ENCODE measurements around the gene CCZ1B. TPM values are rescaled to one million over a fixed set of nuclear protein-coding genes. Genes with fewer than 3 reads are reported as not detected.
"Not testable (repeated sequence)": the region's sequence is repeated elsewhere in the genome, so short reads cannot be mapped to it uniquely, and the experiment has no call there.

The CCZ1B gene
- polyA plus RNA-seq, 1 of the 3 experiments (the other 2 are of a cell fraction), result 30.0 TPM

DNA sequence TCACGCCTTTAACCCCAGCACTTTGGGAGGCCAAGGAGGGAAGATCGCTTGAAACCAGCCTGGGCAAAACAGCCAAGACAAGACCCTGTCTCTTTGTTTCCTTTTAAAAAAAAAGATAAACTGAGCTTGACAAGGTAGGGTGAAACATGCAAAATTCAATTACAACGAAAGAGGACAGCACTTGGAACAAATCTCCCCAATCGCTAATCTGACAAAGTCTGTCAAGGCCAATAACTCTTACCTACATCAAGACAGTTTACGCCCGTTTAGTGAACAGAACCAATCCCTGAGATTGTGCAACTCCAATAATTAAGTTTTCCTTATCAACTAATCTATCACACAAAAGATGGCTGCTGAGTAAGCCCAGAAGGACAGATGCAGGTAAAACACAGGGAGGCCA, 4.5 kb downstream of the CCZ1B start:
- POLR2A ChIA-PET; H3K4me1 ChIP-seq (ENCODE audit: control insufficient read depth in 1 of 2, insufficient read depth in 2 of 2, low read depth in 1 of 2, low read length in 1 of 2); H3K4me2 ChIP-seq; H4K20me1 ChIP-seq (ENCODE audit: insufficient read depth); H2AFZ ChIP-seq (ENCODE audit: low read depth); H3K79me2 ChIP-seq (ENCODE audit: insufficient read depth); CTCF ChIA-PET; H3K9ac ChIP-seq; H3K9me2 ChIP-seq; H3K4me3 ChIP-seq (ENCODE audit: low read depth in 2 of 2, low read length in 1 of 2); H3K27me3 ChIP-seq (ENCODE audit: insufficient read depth); H3K27ac ChIP-seq (ENCODE audit: low read depth in 2 of 2, low read length in 1 of 2); H3K9me3 ChIP-seq; H3F3A ChIP-seq (replicated peaks; ENCODE audit: insufficient read depth); DNase-seq: not testable (repeated sequence)
- WGBS (ENCODE audit: low lambda C conversion rate), result 78% methylated on average over 6 of the region's 6 CpGs
- H3K36me3 ChIP-seq (replicated peaks in 1 of 2; ENCODE audit: control insufficient read depth in 1 of 2, insufficient read depth in 2 of 2, low read length in 1 of 2), result peaks cover 12 to 20% of the 10 kb centered on the region in 2 experiments

DNA sequence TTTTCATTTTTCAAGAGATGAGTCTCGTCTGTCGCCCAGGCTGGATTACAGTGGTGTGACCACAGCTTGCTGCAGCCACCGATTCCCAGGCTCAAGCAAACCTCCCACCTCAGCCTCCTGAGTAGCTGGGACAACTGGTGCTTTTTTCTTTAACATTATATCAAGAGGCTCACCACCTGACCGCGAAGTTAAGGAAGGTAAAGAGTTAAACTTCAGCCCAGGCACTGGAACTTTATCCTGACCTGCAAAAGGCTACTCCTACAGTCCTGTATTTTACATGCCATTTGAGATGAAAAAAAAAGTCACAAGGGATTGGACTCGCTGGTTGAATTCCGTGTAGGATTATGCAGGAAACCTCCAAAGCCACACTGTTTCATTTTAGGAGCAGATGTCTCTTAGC, 10.6 kb downstream of the CCZ1B start:
- H3K4me3 ChIP-seq (ENCODE audit: low read depth in 2 of 2, low read length in 1 of 2); H3K9me3 ChIP-seq; H3K9me2 ChIP-seq; H4K20me1 ChIP-seq (ENCODE audit: insufficient read depth); H3K4me2 ChIP-seq; H3K79me2 ChIP-seq (ENCODE audit: insufficient read depth); H3K4me1 ChIP-seq (ENCODE audit: control insufficient read depth in 1 of 2, insufficient read depth in 2 of 2, low read depth in 1 of 2, low read length in 1 of 2); POLR2A ChIA-PET; H2AFZ ChIP-seq (ENCODE audit: low read depth); H3K27me3 ChIP-seq (ENCODE audit: insufficient read depth); H3K9ac ChIP-seq; CTCF ChIA-PET; H3K27ac ChIP-seq (ENCODE audit: low read depth in 2 of 2, low read length in 1 of 2); H3F3A ChIP-seq (replicated peaks; ENCODE audit: insufficient read depth); DNase-seq: not testable (repeated sequence)
- peaks cover 10 to 14% of the 10 kb centered on the region in 2 experiments for H3K36me3 ChIP-seq (replicated peaks in 1 of 2; ENCODE audit: control insufficient read depth in 1 of 2, insufficient read depth in 2 of 2, low read length in 1 of 2)
- 97% methylated on average over 7 of the region's 7 CpGs for WGBS (ENCODE audit: low lambda C conversion rate)

GRCh38 chr7:6813011-6813410, 13.1 kb downstream of the CCZ1B start:
- DNase-seq; POLR2A ChIA-PET; H4K20me1 ChIP-seq (ENCODE audit: insufficient read depth); H3K36me3 ChIP-seq (replicated peaks in 1 of 2; ENCODE audit: control insufficient read depth in 1 of 2, insufficient read depth in 2 of 2, low read length in 1 of 2); H3K4me1 ChIP-seq (ENCODE audit: control insufficient read depth in 1 of 2, insufficient read depth in 2 of 2, low read depth in 1 of 2, low read length in 1 of 2); H3K9me3 ChIP-seq; H3K4me2 ChIP-seq; H3K9ac ChIP-seq; H3K9me2 ChIP-seq; H3K27me3 ChIP-seq (ENCODE audit: insufficient read depth); H2AFZ ChIP-seq (ENCODE audit: low read depth); CTCF ChIA-PET; H3F3A ChIP-seq (replicated peaks; ENCODE audit: insufficient read depth); H3K27ac ChIP-seq (ENCODE audit: low read depth in 2 of 2, low read length in 1 of 2); H3K79me2 ChIP-seq (ENCODE audit: insufficient read depth); H3K4me3 ChIP-seq (ENCODE audit: low read depth in 2 of 2, low read length in 1 of 2): not testable (repeated sequence)
- WGBS (ENCODE audit: low lambda C conversion rate), result 94% methylated on average over 2 of the region's 2 CpGs

DNA sequence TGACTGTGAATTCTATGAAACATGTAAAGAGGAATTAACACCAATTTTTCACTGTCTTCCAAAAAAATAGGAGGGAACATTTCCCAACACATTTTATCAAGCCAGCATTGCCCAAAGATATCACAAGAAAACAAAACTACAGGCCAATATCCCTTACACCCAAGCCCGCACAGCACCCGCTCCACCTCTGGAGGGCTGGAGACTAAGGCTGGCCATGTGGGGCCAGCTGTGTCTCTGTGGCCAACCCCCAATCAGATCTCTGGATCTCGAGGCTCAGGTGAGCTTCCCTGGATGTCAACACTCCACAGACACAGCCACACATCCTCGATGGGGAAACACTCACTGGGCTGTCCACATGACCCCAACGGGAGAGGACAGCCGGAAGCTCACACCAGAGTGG, 18.1 kb downstream of the CCZ1B start:
- H3K9ac ChIP-seq; H3K4me3 ChIP-seq (ENCODE audit: low read depth in 2 of 2, low read length in 1 of 2); H3K79me2 ChIP-seq (ENCODE audit: insufficient read depth); H3K27ac ChIP-seq (ENCODE audit: low read depth in 2 of 2, low read length in 1 of 2); H3K9me3 ChIP-seq; DNase-seq; H4K20me1 ChIP-seq (ENCODE audit: insufficient read depth); H2AFZ ChIP-seq (ENCODE audit: low read depth); H3K9me2 ChIP-seq; H3K36me3 ChIP-seq (replicated peaks in 1 of 2; ENCODE audit: control insufficient read depth in 1 of 2, insufficient read depth in 2 of 2, low read length in 1 of 2); H3K4me2 ChIP-seq; CTCF ChIA-PET; POLR2A ChIA-PET; H3K27me3 ChIP-seq (ENCODE audit: insufficient read depth); H3K4me1 ChIP-seq (ENCODE audit: control insufficient read depth in 1 of 2, insufficient read depth in 2 of 2, low read depth in 1 of 2, low read length in 1 of 2); H3F3A ChIP-seq (replicated peaks; ENCODE audit: insufficient read depth): not testable (repeated sequence)
- WGBS (ENCODE audit: low lambda C conversion rate), result 89% methylated on average over 3 of the region's 6 CpGs

DNA sequence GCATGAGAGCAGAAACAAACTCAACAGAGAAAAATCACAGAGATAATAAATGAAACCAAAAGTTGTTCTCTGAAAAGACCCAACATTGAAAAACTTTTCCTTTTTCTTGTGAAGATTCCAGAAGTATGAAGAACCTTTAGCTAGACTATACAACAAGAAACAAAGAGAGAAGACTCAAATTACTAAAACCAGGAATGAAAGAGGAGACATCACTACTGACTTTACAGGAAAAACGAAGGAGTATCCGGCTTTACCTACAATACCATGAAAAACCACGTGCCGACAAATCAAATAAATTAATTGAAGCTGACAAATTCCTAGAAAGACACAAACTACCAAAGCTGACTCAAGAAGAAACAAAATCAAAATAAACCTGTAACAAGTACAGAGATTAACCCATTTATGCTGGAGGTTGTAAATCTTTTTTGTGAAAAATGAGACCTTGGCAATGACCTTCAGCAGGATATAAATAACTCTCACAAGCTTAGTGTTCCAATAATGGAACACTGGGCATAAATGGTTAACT, 18.6 kb downstream of the CCZ1B start:
- H3F3A ChIP-seq (replicated peaks; ENCODE audit: insufficient read depth); POLR2A ChIA-PET; CTCF ChIA-PET; H2AFZ ChIP-seq (ENCODE audit: low read depth); H3K79me2 ChIP-seq (ENCODE audit: insufficient read depth); H4K20me1 ChIP-seq (ENCODE audit: insufficient read depth); H3K9ac ChIP-seq; H3K36me3 ChIP-seq (replicated peaks in 1 of 2; ENCODE audit: control insufficient read depth in 1 of 2, insufficient read depth in 2 of 2, low read length in 1 of 2); H3K4me3 ChIP-seq (ENCODE audit: low read depth in 2 of 2, low read length in 1 of 2); H3K27ac ChIP-seq (ENCODE audit: low read depth in 2 of 2, low read length in 1 of 2); H3K9me3 ChIP-seq; H3K4me1 ChIP-seq (ENCODE audit: control insufficient read depth in 1 of 2, insufficient read depth in 2 of 2, low read depth in 1 of 2, low read length in 1 of 2); H3K9me2 ChIP-seq; H3K27me3 ChIP-seq (ENCODE audit: insufficient read depth); DNase-seq; H3K4me2 ChIP-seq: not testable (repeated sequence)
- WGBS (ENCODE audit: low lambda C conversion rate), result 89% methylated on average over 4 of the region's 4 CpGs

GRCh38 chr7:6800331-6800730, 25.7 kb downstream of the CCZ1B start:
- H2AFZ ChIP-seq (ENCODE audit: low read depth); H3K36me3 ChIP-seq (replicated peaks in 1 of 2; ENCODE audit: control insufficient read depth in 1 of 2, insufficient read depth in 2 of 2, low read length in 1 of 2); H3F3A ChIP-seq (replicated peaks; ENCODE audit: insufficient read depth); H3K4me2 ChIP-seq; H3K9me2 ChIP-seq; H3K27me3 ChIP-seq (ENCODE audit: insufficient read depth); H3K9me3 ChIP-seq; DNase-seq; H3K9ac ChIP-seq; CTCF ChIA-PET; H3K27ac ChIP-seq (ENCODE audit: low read depth in 2 of 2, low read length in 1 of 2); POLR2A ChIA-PET; H3K4me3 ChIP-seq (ENCODE audit: low read depth in 2 of 2, low read length in 1 of 2); H3K79me2 ChIP-seq (ENCODE audit: insufficient read depth); H4K20me1 ChIP-seq (ENCODE audit: insufficient read depth); H3K4me1 ChIP-seq (ENCODE audit: control insufficient read depth in 1 of 2, insufficient read depth in 2 of 2, low read depth in 1 of 2, low read length in 1 of 2): not testable (repeated sequence)
- 100% methylated on average over 2 of the region's 2 CpGs for WGBS (ENCODE audit: low lambda C conversion rate)

DNA sequence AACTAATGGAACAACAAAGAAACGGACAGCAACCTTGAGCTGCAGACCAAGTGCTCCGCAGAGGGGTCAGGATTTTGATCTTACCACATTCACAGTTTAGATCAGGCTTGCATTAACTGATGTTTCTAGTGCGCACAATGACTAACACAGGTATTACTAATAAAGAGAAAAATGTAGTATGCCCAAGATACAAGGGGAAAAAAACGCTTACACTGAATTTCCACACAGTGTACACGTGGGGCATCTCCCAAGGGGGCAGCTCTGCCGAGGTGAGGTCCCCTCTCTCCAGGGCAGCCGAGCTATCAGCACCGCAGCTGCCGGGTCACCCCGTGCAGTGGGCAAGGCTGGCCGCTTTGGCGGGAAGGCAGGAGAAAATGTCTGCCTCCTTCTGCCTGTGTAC, 26.2 kb downstream of the CCZ1B start:
- CTCF ChIA-PET; POLR2A ChIA-PET; H3F3A ChIP-seq (replicated peaks; ENCODE audit: insufficient read depth); H3K9me3 ChIP-seq; H3K9me2 ChIP-seq; H4K20me1 ChIP-seq (ENCODE audit: insufficient read depth); DNase-seq; H3K27ac ChIP-seq (ENCODE audit: low read depth in 2 of 2, low read length in 1 of 2); H2AFZ ChIP-seq (ENCODE audit: low read depth); H3K4me3 ChIP-seq (ENCODE audit: low read depth in 2 of 2, low read length in 1 of 2); H3K9ac ChIP-seq; H3K27me3 ChIP-seq (ENCODE audit: insufficient read depth); H3K4me2 ChIP-seq; H3K4me1 ChIP-seq (ENCODE audit: control insufficient read depth in 1 of 2, insufficient read depth in 2 of 2, low read depth in 1 of 2, low read length in 1 of 2); H3K79me2 ChIP-seq (ENCODE audit: insufficient read depth); H3K36me3 ChIP-seq (replicated peaks in 1 of 2; ENCODE audit: control insufficient read depth in 1 of 2, insufficient read depth in 2 of 2, low read length in 1 of 2): not testable (repeated sequence)
- WGBS (ENCODE audit: low lambda C conversion rate), result no CpG with 5 or more reads among the region's 12 CpGs

Data from SK-N-SH (cell line).